Stimulated activated naive CD8-positive, alpha-beta T cell treated with anti-CD3 and anti-CD28 coated beads, Interleukin-15, Interleukin-2, amounts not matched to agents 100 U/mL and 50 U/mL, for 24 hours (primary cell): ENCODE measurements around the gene DCTN1.
A peak's percentile ranks its signal among the peaks of the same experiment; 100 is the strongest.
"Not testable (repeated sequence)": the region's sequence is repeated elsewhere in the genome, so short reads cannot be mapped to it uniquely, and the experiment has no call there.

Experiments
- ATAC-seq: fragments of 150-1000 bp; cut with Tn5 transposase; one replicate; pipeline ENCODE4 v1.10.0; 2021
- DNase-seq: peaks from one replicate; pipeline ENCODE4 v3.0.0; 2021

Gene DCTN1

GRCh38 chr2:74369976-74370375 is 10.1 kb downstream of the DCTN1 start:
- ATAC-seq, result no peak
- no peak for DNase-seq

- no peak for DNase-seq
- ATAC-seq, result no peak
These were observed 11.6 kb downstream of the DCTN1 start for GRCh38 chr2:74368499-74368898.

GRCh38 chr2:74367789-74368188 is 12.3 kb downstream of the DCTN1 start:
- DNase-seq (no peak), ATAC-seq (no peak)

GRCh38 chr2:74366036-74366435 is 14.1 kb downstream of the DCTN1 start:
- no peak for DNase-seq
- ATAC-seq, result no peak

GRCh38 chr2:74364533-74365505 is 15.3 kb downstream of the DCTN1 start:
- DNase-seq (no peak), ATAC-seq (peak; percentile 45)

GRCh38 chr2:74361327-74361726 is 18.8 kb downstream of the DCTN1 start:
- DNase-seq, result no peak
- no peak for ATAC-seq

- DNase-seq (no peak), ATAC-seq (no peak)
These were observed 22.5 kb downstream of the DCTN1 start for GRCh38 chr2:74357627-74358026.

- no peak for DNase-seq
- ATAC-seq, result no peak
These were observed 30.2 kb downstream of the DCTN1 start for GRCh38 chr2:74349889-74350288.

- no peak for DNase-seq
- no peak for ATAC-seq
These were observed 32.4 kb downstream of the DCTN1 start for GRCh38 chr2:74347742-74348141.

- no peak for DNase-seq
- ATAC-seq, result no peak
These were observed 32.8 kb downstream of the DCTN1 start for GRCh38 chr2:74347303-74347702.

- ATAC-seq, result no peak
- no peak for DNase-seq
These were observed 34.7 kb downstream of the DCTN1 start for GRCh38 chr2:74345272-74345943.

GRCh38 chr2:74343316-74343715 is 36.8 kb downstream of the DCTN1 start, which contains the start of gene SLC4A5:
SLC4A5 (minus strand) TSS chr2:74343416; CDS start chr2:74315023, 28,393 bp downstream.
- no peak for ATAC-seq
- DNase-seq, result no peak

- ATAC-seq, DNase-seq: not testable (repeated sequence)
These were observed 43.9 kb downstream of the DCTN1 start for GRCh38 chr2:74336227-74336626.

GRCh38 chr2:74334931-74335333 is 45.2 kb downstream of the DCTN1 start:
- ATAC-seq, result peak; percentile 73
- DNase-seq, result peak; percentile 82

- DNase-seq (no peak), ATAC-seq (no peak)
These were observed 46.1 kb downstream of the DCTN1 start for GRCh38 chr2:74333896-74334586.

- ATAC-seq (no peak), DNase-seq (no peak)
These were observed 46.9 kb downstream of the DCTN1 start for GRCh38 chr2:74333175-74333574.

- no peak for DNase-seq
- no peak for ATAC-seq
These were observed 47.4 kb downstream of the DCTN1 start for GRCh38 chr2:74332550-74333174.

GRCh38 chr2:74328573-74328972 is 51.5 kb downstream of the DCTN1 start:
- ATAC-seq (no peak), DNase-seq (no peak)

GRCh38 chr2:74328074-74328473 is 52.0 kb downstream of the DCTN1 start:
- DNase-seq (no peak), ATAC-seq (no peak)

- ATAC-seq (no peak), DNase-seq (no peak)
These were observed 52.5 kb downstream of the DCTN1 start for GRCh38 chr2:74327627-74328026.

GRCh38 chr2:74327199-74327598 is 52.9 kb downstream of the DCTN1 start:
- ATAC-seq (no peak), DNase-seq (no peak)

- no peak for ATAC-seq
- no peak for DNase-seq
These were observed 54.3 kb downstream of the DCTN1 start for GRCh38 chr2:74325815-74326214.
